Dermis microvascular lymphatic vessel endothelial cell (primary cell): ENCODE results near the gene PI4KB. TPM values are rescaled to one million over a fixed set of nuclear protein-coding genes. Genes with fewer than 3 reads are reported as not detected.

Experiments
- DNase-seq, 2 donors: peaks; one replicate each; pipeline versions ENCODE4 v3.0.0 to v3.0.0-alpha.2; 2010; ENCODE audit warnings: low read depth in 2 of 2
- total RNA-seq: library from RNA; depleted of rRNA; stranded (reverse); fragments of >200 nt; gene quantifications from 2 replicates; pipeline ENCODE4 v1.2.1, GENCODE V29; 2014

Gene PI4KB
- total RNA-seq, 1 donor from 2014 or later = 29.7 TPM

- no peak for DNase-seq
Observed at GRCh38 chr1:151346082-151346768, 19.0 kb upstream of the PI4KB start.

GRCh38 chr1:151344291-151344690 is 17.1 kb upstream of the PI4KB start:
- no peak for DNase-seq

- no peak for DNase-seq
Observed at GRCh38 chr1:151343587-151343986, 16.4 kb upstream of the PI4KB start.

GRCh38 chr1:151342569-151342968 is 15.4 kb upstream of the PI4KB start:
- no peak for DNase-seq

GRCh38 chr1:151342021-151342420 is 14.8 kb upstream of the PI4KB start:
- DNase-seq = no peak

GRCh38 chr1:151340870-151341754 is 13.9 kb upstream of the PI4KB start:
- DNase-seq = peak; percentile 85 to 88

- no peak for DNase-seq
Observed at GRCh38 chr1:151336556-151336955, 9.3 kb upstream of the PI4KB start.

GRCh38 chr1:151334822-151335221 is 7.6 kb upstream of the PI4KB start:
- DNase-seq = no peak

- DNase-seq = no peak
Observed at GRCh38 chr1:151327903-151328674, 873 bp upstream of the PI4KB start.

- DNase-seq = peak in 1 of 2 donors; percentile 58
Observed at GRCh38 chr1:151326619-151327222, 495 bp downstream of the PI4KB start.

GRCh38 chr1:151325646-151326429 is 1.4 kb downstream of the PI4KB start:
- no peak for DNase-seq

- no peak for DNase-seq
Observed at GRCh38 chr1:151325231-151325630, 2.0 kb downstream of the PI4KB start.

- DNase-seq = no peak
Observed at GRCh38 chr1:151324390-151324930, 2.8 kb downstream of the PI4KB start.

GRCh38 chr1:151318975-151319374 is 8.2 kb downstream of the PI4KB start:
- peak in 1 of 2 donors; percentile 37 for DNase-seq

- DNase-seq = no peak
Observed at GRCh38 chr1:151315565-151316235, 11.5 kb downstream of the PI4KB start.

- DNase-seq = peak; percentile 81 to 90
Observed at GRCh38 chr1:151314137-151314875, 12.9 kb downstream of the PI4KB start.

- DNase-seq = no peak
Observed at GRCh38 chr1:151313501-151313900, 13.7 kb downstream of the PI4KB start.

- DNase-seq = no peak
Observed at GRCh38 chr1:151312826-151313225, 14.4 kb downstream of the PI4KB start.

- DNase-seq = no peak
Observed at GRCh38 chr1:151312411-151312810, 14.8 kb downstream of the PI4KB start.
